GM21825 (cell line): ENCODE data around the gene ENHO.

Experiments used
- ATAC-seq: cut with Tn5 transposase; IDR thresholded peaks from one replicate; pipeline ENCODE4 v1.9.1; 2021; ENCODE audit warnings: mild to moderate bottlenecking, moderate library complexity; ENCODE audit not compliant: unreplicated experiment

ENHO gene

GRCh38 chr9:34508463-34508862, 14.3 kb downstream of the ENHO start:
- ATAC-seq: no peak

DNA sequence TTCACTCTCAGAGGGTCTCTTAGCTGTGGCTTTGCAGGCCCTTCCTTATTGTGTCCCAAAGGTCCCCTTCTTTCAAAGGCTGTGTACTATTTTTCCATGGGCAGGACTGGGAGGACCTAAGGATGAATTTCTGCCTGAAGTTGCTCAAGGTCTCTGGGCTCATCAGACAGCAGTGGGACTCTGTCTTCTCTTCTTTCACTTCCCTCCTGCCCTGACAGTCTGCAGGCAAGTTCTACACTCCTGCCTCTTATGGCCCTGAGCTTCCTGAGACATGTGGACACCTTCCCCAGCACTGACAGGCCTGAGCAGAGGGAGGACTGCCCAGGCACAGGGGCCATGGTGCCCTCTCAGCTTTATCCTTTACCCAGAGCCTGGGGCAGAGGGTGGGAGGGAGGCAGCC, 14.8 kb downstream of the ENHO start:
- ATAC-seq: no peak

- no peak for ATAC-seq
Measured at GRCh38 chr9:34507556-34507955, 15.2 kb downstream of the ENHO start.

DNA sequence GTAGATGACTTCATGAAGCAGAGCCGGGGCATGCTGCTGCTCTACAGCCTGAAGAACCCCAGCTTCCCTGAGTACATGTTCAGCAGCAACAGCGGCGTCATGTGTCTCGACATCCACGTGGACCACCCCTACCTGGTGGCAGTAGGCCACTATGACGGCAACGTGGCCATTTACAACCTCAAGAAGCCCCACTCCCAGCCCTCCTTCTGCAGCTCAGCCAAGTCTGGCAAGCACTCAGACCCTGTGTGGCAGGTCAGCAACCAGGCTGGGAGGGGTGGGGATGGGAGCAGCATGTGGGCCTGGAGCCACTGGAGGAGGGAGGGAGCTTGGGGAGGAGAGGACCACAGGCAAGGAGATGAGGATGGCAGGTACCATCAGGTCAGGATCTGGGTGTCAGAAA, 16.2 kb downstream of the ENHO start:
- ATAC-seq: no peak

DNA sequence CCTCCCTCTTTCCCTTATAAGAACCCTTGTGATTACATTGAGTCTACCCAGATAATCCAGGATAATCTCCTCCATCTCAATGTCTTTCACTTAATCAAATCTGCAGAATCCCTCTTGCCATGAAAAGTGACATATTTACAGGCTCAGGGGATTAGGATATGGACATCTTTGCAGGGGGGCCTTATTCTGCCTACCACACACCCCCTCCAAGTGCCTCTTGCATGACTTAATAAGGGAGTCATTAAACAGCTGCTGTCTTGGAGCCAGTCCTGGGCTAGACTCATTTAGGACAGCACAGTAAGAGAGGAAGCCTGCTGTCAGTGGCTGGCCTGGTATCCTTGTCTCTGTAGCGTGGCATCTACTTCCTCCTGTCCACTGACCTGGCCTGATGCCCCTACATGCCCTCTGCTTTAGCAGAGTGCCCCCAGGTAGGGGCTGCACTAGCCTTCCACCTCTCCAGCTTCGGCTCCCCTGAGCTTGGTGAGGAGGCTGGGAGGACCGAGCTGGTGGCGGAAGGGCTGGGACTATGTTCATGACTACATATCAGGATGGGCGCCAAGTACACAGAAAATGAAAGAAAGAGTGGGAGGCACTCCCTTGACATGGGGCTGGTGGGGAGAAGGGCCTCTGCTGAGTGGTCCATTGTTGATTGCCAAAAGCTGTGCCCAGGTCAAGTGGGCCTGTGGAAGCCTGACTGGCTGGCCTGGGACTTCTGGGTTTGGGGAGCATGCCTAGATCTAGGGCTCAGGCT, 17.2 kb downstream of the ENHO start:
- ATAC-seq: no peak

DNA sequence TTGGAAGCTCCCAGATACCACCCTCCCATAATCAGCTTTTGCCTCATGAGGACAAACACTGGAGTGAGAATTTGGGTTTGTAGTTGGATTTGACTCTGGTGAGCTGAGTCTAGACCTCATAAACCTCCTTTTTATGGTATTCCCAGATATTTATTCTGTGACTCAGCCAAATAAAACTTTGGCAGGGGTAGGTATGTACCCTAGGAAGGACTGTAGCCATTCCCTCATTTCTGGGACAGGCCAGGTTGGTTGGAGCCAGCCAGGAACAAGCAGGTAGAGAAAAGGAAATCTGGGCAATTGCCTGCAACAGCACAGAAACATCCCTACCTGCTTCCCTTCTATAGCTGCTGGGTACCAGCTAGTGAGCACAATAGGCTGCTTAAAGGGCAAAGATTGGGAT, 19.4 kb downstream of the ENHO start:
- no peak for ATAC-seq

DNA sequence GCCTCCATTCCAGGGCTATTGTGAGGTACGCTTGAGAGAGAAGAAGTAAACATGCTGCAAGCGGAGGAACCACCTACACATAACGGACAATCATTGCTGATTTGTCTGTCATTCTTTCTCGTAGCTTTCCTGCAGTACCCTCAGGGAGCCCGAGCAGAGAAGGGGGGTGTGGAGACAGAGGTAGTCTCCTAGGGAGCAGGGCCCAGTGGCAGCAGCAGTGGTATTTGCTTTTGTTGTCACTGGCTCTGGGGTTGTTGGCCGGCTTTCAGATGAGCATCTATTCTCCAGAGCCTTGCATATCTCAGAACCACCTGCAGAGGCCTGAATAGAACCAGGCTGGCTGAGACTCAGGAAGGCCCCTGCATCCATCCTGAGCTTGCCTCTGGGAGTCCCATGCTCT, 19.9 kb downstream of the ENHO start:
- ATAC-seq: no peak

DNA sequence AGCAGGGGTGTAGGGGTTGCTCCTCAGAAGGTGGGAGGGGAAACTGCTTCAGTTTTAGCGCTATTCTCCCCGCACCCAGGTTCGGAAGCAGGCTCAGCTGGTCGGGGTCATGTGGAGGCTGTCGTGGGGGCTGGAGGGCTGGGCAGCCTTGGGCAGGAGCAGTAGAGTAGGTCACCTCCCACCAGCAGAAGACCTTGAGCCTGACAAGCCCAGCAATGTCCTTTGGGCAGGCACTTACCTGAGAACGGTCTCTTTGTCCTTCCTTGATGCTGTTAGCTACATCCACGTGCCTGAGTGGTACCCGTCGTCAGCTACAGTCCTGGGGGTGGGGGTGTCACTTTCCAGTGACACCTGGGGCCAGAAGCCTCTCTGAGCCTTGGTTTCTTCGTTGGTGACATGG, 20.3 kb downstream of the ENHO start:
- ATAC-seq: no peak

GRCh38 chr9:34501889-34502425, 20.8 kb downstream of the ENHO start:
- ATAC-seq: no peak

GRCh38 chr9:34501372-34501771, 21.4 kb downstream of the ENHO start:
- no peak for ATAC-seq

DNA sequence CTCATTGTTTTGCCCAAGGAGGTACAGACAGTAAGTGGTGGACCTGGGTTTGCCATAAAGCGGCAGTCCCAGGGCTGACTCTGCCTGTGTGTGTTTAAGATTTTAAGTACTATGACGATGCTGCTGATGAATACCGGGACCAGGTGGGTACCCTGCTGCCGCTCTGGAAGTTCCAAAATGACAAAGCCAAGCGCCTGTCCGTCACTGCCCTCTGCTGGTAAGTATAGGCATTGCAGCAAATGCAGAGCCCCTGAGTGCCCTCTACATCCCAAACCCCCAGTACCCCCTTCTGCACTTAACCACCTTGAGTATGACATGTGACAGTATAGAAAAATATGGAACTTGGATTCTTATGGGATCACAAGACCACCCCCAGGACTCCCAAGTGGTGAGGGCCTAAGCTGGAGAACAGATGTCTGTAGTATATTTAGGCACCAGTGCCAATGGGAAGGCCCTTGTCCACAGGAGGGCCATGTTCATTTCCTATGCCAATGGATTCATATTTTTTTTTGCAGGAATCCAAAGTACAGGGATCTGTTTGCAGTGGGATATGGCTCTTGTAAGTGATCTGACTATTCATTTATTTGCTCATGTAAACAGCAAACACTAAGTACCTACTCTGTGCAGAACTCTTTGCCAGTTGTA, 22.0 kb downstream of the ENHO start:
- no peak for ATAC-seq

DNA sequence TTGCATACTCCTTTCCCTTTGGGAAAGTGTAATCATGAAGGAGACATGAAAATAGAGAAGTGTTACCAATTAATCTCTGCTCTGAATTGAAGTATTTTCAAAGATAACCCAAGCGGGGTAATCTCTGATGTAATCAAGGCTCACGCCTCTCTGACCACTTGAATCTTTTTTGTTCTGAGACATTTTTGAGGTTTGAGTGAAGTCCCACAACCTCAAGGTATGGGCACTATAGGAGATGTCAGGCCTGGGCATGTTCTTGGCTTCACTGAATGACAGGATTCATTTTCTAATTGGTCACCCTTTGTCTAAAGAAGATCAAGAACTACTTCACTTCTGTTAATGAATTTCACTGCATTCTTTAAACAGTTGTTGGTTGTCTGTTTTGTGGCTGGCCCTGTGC, 23.7 kb downstream of the ENHO start:
- ATAC-seq: no peak

GRCh38 chr9:34498553-34498952, 24.2 kb downstream of the ENHO start:
- ATAC-seq: no peak

- ATAC-seq: no peak
Measured at GRCh38 chr9:34496149-34496712, 26.6 kb downstream of the ENHO start.

GRCh38 chr9:34493972-34494535, 28.7 kb downstream of the ENHO start:
- no peak for ATAC-seq

DNA sequence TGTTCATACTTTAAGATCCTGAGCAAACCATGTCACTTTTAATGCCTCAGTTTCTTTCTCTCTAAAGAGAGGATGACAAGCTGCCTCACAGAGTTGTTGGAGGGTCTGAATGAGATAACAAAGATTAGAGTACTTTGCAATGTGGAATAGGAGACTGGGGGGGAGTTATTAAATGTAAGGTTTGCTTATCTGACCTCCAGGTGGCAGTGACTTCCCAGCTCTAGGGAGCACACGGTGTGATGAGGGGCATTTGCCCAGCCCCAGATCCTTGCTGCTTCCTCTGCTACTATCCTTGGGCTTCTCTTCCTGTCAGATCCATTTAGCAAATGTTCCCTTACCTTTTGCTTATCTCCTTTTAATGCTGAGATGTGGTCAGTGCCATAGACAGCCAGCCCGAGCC, 30.7 kb downstream of the ENHO start:
- ATAC-seq: no peak

GRCh38 chr9:34491596-34491995, 31.2 kb downstream of the ENHO start:
- no peak for ATAC-seq

DNA sequence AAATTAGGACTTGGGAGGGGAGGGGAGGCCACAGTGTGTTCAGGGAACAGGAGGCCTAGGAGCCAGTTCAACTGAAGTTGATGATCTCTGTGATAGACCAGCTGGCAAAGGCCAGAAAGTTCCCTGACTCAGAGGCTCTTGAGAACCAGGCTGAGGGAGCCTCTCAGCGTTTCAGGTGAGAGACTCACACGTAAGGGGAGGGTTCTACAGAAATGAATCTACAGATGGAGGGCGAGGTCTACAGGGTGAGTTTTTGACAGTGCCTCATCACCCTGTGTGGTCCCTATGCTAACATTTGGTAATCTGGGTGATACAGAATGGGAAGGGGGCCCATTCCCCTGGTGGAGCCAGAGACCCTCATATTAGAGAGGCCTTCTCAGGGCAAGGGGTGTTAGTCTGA, 32.0 kb downstream of the ENHO start:
- ATAC-seq: no peak

DNA sequence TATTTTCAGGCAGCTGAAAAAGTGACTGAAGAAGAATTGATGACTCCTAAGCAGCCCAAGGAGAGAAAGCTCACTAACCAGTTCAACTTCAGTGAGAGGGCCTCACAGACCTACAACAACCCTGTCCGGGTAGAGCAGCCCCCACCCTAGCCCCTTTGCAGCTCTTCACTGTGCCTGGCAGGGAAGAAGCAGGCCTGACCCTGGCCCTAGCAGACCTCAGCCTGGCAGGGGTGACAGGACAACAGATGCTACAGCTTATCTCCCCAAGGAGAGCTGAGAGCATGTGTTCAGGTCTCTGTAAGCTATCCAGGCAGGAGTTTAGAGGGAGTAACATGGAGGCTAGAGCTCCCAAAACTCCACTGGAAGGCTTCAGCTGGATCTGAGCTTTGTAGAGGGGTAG, 32.4 kb downstream of the ENHO start:
- no peak for ATAC-seq

GRCh38 chr9:34486572-34486971, 36.2 kb downstream of the ENHO start:
- ATAC-seq: no peak

DNA sequence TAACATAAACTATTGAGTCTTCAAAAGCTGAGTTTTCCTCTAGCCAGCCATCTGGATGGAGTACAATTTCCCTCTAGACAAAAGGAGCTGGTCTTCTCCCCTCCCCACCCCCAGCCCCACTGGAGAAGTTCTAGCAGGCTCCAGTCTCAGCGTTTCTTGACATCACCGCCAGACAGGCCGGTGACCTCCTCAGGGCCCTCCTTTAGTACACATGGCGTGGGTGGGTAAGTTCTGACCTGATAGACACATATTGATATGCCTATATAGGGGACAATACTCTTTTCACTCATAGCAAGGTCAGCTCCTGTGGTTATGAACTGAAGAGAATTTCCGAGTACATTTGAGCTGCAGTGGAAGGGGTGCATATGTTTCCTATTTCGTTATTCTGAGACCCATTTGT, 37.0 kb downstream of the ENHO start:
- ATAC-seq: no peak

DNA sequence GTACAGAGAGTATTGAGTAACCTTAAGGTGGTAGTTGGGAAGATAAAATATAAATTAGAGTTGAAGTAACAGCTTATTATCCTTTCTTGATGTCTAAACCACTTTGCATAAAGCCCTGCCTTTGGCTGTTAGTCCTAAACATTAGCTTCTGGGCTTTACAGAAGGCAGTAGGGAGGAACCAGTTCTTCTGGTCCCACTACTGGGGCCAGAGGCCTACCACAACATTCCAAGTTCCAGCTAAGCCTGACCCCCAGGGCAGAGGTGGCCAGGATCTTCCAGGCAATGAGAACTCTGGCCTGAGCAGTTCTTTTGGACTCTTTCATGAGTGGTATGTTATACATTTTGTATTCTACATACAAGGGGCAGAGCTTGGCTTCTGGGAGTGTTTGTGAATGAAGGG, 38.1 kb downstream of the ENHO start:
- ATAC-seq: no peak
